Inferior parietal cortex (tissue), 1 donor: ENCODE data around the gene MICAL2.

Experiments
- DNase-seq: peaks from one replicate; pipeline ENCODE4 v3.0.0-alpha.2; 2016; ENCODE audit errors: extremely low spot score

The MICAL2 gene

DNA sequence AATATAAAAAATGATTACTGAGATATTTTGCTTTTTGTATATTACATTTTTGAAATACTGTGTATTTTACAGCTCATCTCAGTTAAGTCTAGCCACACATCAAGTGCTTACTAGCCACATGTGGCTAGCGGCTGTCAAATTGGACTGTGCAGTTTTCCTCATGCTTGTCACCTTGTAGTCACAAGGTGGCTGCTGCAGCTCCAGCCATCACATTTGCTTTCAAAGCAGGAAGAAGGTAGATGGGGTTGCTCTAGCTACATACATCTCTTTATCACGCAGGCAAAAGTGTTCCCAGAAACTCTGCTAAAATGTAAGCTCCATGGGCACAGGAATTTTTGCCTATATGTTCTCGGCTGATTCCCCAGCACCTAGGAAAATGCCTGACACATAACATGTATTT, 61.5 kb downstream of the MICAL2 start:
- DNase-seq = no peak

DNA sequence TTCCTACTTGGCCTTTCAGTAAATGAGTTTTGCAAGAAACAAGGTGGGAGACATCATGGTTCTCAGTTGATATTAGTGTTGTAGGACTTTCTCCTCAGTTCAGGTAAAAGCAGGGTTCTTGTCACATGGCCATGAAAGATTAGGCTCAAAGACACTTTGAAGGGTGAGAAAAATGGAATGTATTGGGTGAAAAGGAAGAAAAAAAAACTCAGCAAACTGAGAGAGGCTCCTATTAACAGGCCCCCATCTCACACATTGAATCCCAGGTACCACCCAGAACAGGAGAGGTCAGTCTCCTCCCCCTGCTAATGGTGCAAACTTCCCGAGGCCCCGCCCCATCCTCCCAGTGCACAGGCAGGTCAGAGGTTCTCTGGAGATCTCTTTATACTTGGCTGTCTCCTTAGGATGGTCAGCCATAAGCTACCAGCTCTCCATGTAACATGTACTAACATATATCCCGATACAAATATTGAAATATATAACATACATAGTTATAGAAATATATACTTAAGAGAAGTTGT, 62.2 kb downstream of the MICAL2 start:
- DNase-seq = no peak

DNA sequence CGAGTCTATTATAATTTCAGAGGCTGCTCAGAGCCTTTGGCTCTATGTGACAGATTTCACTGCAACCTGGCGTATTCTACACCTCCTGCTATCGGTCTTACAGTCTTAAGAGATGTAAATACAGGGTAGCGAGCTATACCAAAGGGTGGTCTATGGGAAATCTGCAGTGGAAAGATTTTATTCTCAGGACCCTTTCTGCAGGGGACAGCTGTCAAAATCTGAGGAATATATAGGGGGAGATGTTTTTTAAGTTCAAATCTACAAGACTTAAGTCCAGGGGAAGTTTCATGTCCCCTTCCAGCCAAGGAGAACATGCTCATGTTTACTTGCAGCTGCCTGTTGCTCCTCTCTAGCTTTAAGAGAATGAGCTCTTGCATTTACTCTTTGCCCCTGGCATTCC, 62.7 kb downstream of the MICAL2 start:
- DNase-seq = no peak

DNA sequence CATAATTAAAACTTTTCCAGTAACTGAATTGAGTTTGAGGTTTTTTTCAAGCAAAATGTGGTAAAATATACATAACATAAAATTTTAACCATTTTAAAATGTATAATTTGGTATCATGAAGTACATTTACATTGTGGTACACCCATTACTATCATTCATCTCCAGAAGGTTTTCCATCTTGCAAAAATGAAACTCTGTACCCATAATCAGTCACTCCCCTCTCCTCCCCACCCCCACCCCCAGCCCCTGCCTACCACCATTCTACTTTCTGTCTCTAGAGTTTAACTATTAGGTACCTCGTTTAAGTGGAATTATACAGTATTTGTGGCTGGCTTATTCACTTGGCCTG, 63.7 kb downstream of the MICAL2 start:
- no peak for DNase-seq

DNA sequence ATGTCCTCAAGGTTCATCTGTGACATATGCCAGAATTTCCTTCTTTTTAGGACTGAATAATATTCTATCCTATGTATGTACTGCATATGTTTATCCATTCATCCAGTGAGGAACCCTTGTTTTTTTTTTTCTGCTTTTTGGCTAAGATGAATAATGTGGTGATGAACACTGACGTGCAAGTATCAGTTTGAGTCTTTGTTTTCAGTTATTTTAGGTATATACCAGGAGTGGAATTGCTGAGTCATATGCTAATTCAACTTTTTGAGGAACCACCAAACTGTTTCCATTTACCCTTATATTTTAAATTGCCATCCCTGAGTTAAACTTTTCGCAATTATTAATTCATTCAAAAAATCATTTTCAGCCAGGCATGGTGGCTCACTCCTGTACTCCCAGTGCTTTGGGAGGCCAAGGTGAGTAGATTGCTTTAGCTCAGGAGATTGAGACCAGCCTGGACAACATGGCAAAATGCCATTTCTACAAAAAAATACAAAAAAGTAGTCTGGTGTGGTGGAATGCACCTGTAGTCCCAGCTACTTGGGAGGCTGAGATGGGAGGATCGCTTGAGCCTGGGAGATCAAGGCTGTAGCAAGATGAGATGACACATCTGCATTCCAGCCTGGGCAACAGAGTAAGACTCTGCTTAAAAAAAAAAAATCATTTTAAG, 64.2 kb downstream of the MICAL2 start:
- DNase-seq = no peak

DNA sequence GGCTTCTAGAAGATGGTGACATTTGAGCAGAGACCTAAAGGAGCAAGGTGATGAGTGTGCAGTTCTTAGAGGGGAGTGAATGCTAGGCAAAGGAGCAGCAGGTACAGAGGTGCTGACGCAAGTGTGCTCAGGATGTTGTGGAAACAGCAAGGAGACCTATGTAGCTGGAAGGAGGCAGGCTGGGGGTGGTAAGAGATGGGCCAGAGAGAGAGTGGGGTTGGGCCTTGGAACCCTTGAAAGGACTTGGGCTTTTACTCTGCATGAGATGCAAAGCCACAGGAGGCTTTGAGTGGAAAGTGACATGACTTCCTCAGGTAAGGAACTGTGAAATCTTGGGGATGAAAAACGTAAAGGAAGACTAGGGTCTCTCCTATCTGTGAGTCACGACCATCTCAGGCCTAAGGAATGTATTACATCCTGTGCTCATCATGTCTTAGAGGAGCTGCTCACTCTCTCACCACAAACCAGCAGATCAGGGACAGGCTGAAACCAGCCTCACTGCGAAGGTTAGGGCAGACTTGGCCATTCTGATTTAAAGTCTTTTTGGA, 65.4 kb downstream of the MICAL2 start:
- DNase-seq = no peak

DNA sequence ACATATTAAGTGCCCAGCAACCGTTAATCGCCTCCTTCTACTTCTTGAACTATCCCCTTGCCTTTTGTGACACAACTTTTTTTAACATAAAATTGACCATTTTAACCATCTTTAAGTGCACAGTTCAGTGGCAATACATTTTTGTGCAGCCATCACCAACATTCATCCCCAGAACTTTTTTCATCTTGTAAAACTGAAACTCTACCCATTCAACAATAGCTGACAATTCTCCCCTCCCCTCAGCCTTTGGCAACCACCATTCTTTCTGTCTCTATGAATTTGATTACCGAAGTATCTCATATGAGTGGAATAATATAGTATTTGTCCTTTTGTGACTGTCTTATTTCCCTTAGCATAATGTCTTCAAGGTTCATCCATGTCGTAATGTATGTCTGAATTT, 66.0 kb downstream of the MICAL2 start:
- DNase-seq = no peak

DNA sequence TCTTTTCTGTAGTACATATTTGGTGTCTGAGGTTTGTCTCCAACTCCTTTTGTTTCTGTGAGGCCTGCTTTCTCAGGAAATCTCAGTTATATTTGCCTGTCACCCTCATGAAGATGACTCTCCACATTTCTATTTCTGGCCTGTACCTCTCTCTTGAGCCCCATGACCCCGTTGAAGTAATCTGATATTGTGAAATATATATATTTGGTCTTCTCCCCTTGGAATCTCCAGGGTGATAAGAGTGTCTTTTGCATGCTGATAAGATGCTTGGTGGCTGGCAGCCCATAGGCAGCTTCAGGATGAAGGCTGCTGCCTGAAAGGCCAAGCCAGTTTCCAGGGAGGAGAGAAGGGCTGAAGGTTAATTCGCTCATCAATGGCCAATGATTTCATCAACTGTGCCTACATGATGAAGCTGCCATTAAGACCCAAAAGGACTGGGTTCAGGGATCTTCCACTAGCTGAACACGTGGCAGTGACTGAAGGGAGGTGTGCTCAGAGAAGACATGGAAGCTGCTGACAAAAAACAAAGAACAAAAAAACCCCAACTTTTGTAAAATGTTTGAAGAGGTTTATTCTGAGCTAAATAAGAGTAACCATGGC, 67.4 kb downstream of the MICAL2 start:
- DNase-seq = no peak

DNA sequence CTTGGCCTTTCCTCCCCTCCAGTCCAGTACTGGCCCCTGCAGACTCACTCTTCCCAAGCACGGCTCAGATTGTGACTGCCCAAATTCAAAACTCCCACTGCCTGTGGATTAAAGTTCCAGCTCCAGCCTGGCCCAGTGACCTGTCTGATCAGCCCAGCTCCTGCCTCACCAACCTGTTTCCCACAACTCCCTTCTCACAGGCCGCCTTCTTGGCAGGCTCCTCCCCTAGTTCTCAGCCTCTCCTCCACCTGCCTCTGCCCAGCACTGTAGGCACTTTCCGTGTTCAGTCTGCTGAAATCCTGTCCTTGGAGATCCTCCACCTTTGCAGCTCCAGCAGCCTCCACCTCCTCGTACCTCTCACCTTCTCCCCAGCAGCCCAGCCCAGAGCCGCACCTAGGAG, 68.6 kb downstream of the MICAL2 start:
- no peak for DNase-seq

DNA sequence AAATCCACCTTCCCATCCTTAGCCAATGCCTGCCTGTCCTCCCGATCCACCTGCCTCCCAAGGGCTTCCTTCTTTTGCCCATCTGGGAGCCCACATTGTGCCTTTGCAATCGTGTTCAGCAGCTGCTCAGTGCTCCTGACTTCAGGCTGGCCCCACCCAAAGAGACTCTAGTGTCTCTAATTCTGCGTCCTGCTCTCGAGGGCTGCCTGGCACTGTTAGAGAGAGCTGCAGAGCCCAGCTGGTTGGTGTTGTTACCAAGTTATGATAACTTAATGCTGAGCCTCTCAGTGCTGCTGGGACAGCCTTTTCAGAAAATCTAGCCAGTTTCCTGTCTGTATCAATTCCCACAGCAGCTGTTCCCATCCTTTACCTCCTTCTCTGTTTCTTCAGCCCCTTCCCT, 69.1 kb downstream of the MICAL2 start:
- DNase-seq = no peak

DNA sequence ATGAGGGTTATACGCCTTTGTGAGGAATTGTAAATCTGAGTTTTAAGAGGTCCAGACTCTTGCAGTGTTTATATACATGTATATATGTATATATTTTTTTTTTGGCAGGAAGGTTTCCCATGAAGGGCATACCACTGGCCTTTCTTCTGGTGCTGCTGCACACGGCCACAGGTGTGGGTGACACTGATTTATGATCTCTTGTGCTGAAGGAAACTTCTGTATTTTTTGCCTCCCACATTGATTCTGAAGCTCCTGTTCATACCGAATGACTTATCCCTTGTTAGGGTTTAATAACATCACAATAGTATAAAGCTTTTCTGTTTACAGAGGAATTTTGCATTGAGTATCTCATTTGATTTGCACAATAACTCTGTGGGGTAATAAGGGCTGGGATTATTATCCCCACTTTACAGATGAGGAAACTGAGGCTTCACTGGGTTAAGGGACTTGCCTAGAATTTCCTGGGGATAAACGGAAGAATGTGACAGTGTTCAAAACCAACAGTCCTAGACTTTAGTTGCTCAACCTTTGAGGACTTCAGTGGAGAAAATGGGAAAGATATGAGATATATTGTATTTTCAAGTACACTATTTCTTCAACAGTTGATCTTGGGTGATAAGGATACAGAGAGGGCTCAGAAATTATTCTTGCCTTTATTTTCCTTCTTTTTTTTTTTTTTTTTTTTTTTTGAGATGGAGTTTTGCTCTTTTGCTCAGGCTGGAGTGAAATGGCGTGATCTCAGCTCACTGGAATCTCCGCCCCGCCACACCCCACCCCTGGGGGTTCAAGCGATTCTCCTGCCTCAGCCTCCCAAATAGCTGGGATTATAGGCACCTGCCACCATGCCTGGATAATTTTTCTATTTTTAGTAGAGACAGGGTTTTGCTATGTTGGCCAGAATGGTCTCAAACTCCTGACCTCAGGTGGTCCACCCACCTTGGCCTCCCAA, 70.1 kb downstream of the MICAL2 start:
- no peak for DNase-seq

DNA sequence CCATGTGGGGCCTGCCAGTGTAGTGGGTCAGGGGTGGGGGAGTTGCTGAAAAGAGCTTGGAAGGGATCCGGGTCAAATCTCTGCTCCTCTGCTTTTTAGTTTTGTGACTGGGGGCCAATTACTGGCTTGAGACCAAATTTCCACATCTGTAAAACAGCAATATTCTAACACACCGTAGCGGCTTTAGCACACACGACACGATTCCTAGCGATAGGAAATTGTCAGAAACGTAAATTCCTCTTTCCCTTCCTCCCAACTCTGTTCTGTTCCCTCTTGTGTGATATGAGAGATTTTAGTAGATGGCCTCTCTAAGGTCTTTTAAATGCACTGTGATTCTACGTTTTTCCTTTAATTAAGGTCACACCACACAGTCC, 71.9 kb downstream of the MICAL2 start:
- no peak for DNase-seq

DNA sequence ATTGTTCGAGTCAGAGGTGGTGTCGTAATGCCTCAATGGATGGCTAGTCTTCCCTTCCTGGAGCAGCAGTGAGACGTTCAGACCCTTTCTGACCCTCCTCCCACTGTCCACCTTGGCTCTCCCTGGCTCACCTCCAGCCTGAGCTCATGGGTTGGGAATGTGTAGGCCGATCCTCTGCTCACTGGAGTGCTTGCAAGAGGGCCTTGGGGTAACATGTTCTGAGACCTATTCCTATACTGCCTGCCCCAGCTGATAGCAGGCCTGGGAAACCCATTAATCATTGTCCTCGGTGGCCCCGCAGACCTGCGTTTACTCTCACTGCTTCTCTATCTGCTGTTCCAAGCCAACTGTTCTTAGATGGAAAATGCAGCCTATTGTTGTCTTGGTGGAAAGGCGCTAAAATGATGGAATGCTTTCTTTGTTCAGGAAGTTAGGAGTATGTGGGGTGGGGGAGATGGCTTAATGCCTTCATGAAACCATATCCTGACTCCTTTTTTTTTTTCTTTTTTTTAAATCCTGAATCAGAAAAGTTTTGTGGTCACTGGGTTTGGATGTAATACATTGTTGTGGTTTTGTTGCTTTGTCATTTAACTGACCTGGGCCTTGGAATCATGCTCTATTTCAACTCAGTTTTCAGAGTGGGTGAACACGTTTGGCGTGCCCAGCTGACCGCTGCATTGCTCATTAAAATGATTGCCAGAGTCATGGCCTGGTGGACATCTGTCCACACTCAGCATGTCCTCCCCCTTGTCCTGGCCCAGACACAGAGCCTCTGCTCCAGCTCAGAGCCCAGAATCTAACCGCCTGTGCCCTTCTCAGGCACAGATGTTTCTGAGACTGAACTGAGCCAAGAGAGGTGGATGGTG, 72.5 kb downstream of the MICAL2 start:
- no peak for DNase-seq

DNA sequence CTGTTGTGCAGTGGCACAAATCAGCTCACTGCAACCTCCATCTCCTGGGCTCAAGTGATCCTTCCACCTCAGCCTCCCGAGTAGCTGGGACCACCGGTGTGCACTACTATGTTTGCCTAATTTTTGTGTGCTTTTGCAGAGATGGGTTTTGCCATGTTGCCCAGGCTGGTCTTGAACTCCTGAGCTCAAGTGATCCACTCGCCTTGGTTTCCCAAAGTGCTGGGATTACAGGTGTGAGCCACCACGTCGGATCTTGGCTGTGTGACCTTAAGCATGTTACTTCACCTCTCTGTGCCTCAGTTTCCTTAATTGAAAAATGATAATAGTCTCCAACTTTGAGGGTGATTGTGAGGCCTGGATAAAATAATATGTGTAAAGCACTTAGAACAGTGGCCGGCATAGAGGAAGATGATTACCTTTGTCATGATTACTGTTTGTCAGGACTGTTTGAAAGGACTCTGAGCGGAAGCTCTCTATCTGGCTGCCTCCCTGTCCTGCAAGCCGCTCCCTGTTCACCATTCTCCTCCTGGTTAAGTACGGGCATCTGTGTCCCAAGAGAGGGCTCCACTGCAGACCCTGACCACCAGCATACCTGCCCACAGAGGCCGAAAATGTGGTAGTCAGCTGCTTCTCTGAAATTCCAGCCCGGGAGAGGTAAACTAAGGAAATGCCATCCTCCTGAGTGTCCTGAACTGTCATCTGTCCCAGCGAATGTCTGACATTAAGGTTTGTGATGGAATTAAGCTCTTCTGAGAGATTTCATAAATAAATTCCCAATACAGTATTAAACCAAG, 73.6 kb downstream of the MICAL2 start:
- DNase-seq = no peak

DNA sequence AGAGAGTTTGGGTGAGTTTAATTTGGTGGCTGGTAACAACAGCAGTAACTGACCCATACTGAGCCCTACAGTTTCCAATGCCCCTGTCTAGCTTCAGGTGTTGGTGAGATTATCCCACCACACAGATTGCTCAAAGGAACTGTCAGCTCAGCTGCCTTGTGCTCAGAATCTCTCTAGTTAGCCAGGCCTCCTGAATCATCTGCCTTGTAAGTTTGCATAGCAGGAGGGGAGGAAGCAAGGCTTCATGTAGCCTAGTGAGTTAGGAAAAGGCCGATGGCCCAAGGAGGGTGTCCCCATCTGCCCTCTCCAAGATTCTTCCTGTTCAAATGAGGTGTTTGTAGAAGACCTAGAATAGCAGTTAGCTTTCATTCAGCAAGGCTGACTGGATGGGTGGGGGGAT, 74.3 kb downstream of the MICAL2 start:
- no peak for DNase-seq

DNA sequence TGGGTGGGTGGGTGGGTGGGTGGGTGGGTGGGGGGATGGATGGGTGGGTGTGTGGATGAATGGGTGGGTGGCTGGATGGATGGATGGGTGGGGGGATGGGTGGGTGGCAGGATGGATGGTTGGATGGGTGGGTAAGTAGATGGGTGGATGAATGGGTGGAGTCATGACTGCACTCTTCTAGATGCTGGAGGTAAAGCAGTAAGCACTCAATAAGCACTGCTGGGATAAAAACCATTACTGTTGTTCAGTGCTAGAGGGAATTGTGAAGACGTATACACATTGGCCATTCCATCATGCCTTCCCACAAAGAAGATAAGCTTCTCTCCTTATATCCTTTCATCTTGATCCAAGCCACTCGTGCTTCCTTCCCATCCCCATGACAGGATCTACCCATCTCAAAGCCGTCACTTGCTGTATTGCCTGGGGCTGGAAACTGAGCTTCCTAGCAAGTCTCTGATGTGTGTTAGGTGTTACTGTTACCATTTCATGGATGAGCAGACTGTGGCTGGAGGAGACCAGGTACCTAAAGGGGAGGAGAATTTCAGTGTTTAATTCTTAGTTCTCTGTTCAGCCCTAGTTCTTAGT, 74.8 kb downstream of the MICAL2 start:
- no peak for DNase-seq

DNA sequence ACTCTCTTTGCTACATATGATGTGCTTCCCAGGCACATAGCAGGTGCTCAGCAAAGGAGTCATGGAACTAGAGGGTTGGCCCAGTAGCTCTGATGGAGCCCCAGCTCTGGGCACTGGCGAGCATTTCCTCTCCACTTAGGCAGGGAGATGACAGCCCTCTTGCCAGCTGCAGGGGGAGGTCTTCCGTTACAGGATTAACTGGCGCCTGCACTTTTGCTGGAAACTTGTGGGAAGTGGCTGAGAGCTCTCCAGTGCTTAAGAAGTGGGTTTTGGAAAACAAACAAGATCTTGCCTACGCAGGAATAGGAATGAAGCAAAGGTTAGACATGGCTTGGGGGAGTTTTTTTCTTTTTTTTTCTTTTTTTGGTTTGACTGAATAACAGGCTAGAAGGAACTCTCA, 75.5 kb downstream of the MICAL2 start:
- no peak for DNase-seq

DNA sequence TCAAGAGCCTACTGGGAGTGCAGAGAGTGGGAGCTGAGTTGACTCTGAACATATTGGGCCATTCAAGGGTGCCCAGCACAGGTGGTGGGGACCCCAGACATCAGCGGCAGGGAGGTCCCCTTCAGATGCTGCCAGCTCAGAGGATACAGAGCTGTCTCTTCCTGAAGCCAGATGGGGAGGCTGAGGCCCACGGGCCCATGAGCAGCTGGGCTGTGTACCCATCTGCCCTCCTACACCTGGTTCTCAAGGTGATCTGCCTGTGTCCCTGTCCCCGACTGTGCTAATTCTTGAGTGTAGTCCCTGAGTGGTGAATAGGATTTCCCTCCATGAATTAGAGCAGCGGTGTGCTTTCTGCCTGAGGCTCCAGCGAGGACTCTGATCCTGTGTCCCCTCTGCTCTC, 76.3 kb downstream of the MICAL2 start:
- no peak for DNase-seq

DNA sequence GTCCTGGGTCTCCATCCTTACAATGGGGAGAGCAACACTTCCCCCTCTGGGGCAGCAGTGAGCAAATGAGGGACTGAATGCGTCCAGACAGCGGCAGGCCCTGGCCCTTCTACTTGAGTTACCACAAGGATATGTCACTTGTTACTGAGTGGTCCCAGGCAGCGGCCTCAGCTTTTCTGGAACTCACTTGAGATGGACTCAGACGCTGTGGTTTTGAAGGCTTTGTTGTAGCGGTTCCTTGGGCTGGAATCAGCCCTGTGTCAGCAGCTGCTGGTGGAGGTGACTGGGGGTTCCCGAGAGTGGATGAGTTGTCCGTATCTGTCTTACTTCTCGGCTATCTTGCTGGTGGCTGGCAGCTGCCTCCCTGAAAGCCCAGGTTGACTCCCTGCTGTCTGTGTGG, 77.0 kb downstream of the MICAL2 start:
- no peak for DNase-seq

DNA sequence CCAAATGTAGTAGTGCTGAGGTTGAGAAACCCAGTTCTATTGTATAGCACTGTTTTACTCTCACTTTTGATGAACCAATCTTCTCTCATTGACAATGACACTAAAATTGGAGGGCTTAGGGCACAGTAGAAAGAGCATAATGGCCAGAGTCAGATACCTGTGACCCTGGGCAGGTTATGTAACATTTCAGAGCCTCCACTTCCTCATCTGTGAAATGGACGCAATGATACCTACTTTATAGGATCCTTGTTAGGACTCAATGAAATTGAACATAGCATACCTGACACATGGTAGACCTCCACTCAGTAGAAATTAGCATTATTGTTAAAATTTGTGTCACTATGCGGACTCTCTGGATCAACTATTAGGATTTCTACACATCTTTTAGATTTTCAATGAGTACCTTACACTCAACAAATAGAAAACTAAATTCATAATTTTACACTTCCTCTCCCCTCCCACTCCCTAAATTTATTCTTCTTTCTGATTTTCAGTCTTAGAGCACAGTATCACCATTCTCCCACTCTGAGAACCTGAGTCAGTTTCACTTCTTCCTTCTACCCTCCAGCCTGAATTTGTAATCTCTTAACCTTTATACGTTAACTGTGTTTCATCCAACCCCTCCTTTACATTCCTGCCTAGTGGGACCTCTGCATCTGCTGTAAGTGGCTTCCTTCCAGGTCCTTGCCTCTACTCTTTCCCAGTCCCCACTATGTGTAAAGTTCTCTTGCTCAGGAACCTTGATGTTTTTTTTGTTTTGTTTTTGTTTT, 78.3 kb downstream of the MICAL2 start:
- no peak for DNase-seq
